DND-41 (cell line): ENCODE results near the gene TSPYL6.

Source experiments
- CTCF ChIP-seq: IDR thresholded peaks from 2 replicates; pipeline ENCODE4 v1.5.1; 2012; ENCODE audit warnings: borderline replicate concordance, low read length, moderate library complexity, mild to moderate bottlenecking; ENCODE audit not compliant: poor library complexity, severe bottlenecking; ENCODE audit errors: extremely low read depth
- EZH2 ChIP-seq: IDR thresholded peaks from 3 replicates; pipeline ENCODE4 v1.6.1; 2012; ENCODE audit warnings: borderline replicate concordance, low read depth, mild to moderate bottlenecking, moderate library complexity, low read length, inconsistent platforms; ENCODE audit not compliant: severe bottlenecking

GRCh38 chr2:54261537-54261936 is 5.5 kb upstream of the TSPYL6 start:
- TF ChIP-seq CTCF (no peak), EZH2 (no peak)
